C4-2B (cell line): ENCODE measurements around the gene RASA3.

Experiments used
- H3K27ac ChIP-seq: fragments of 450-650 bp; 2 replicates; pipeline ENCODE4 v1.5.1; 2017
- CTCF ChIP-seq: fragments of 450-650 bp; conservative IDR thresholded peaks from 2 replicates; pipeline ENCODE4 v1.5.1; 2017; ENCODE audit warnings: mild to moderate bottlenecking
- ZFX ChIP-seq: fragments of 450-650 bp; IDR thresholded peaks from 2 replicates; pipeline ENCODE4 v1.6.1; 2017

RASA3 gene

GRCh38 chr13:114059428-114059827, 73.0 kb downstream of the RASA3 start:
- TF ChIP-seq ZFX = no peak
- no peak for TF ChIP-seq CTCF
- no peak overlapping the region for H3K27ac ChIP-seq

GRCh38 chr13:114058051-114058867, 74.2 kb downstream of the RASA3 start:
- TF ChIP-seq CTCF = no peak
- no peak for TF ChIP-seq ZFX
- H3K27ac ChIP-seq = no peak overlapping the region

GRCh38 chr13:114057166-114058050, 75.0 kb downstream of the RASA3 start:
- TF ChIP-seq CTCF (no peak), ZFX (no peak)
- no peak overlapping the region for H3K27ac ChIP-seq

- H3K27ac ChIP-seq = no peak overlapping the region
- no peak for TF ChIP-seq CTCF
- no peak for TF ChIP-seq ZFX
Observed at GRCh38 chr13:114056205-114057013, 76.0 kb downstream of the RASA3 start.

GRCh38 chr13:114055766-114056165, 76.7 kb downstream of the RASA3 start:
- TF ChIP-seq CTCF (no peak), ZFX (no peak)
- no peak overlapping the region for H3K27ac ChIP-seq

- no peak overlapping the region for H3K27ac ChIP-seq
- TF ChIP-seq ZFX (no peak), CTCF (no peak)
Observed at GRCh38 chr13:114054830-114055439, 77.5 kb downstream of the RASA3 start.
